Measurements from ENCODE around the gene CR1L.
"Not testable (repeated sequence)": the region's sequence is repeated elsewhere in the genome, so short reads cannot be mapped to it uniquely, and the experiment has no call there.

CR1L gene

GRCh38 chr1:207638487-207639145 is 6.3 kb upstream of the CR1L start:
- DNase-seq (ENCODE audit: low spot score); POLR2A ChIA-PET (ENCODE audit: low non-redundant PET); H3K27ac ChIP-seq: not testable (repeated sequence)
- CTCF ChIA-PET, result interaction anchor here (0.7 kb wide), 1 partner anchor 1026 kb away, joined by 4 read pairs; no protein-coding TSS in a partner anchor

- POLR2A ChIA-PET (ENCODE audit: low non-redundant PET); DNase-seq (ENCODE audit: low spot score); H3K27ac ChIP-seq: not testable (repeated sequence)
- CTCF ChIA-PET, result interaction anchor here (0.7 kb wide), 1 partner anchor 1027 kb away, joined by 4 read pairs; no protein-coding TSS in a partner anchor
Observed at GRCh38 chr1:207639362-207639761, 5.6 kb upstream of the CR1L start.

GRCh38 chr1:207644166-207644851 is 624 bp upstream of the CR1L start:
- CTCF ChIA-PET, result no interaction called here
- POLR2A ChIA-PET (ENCODE audit: low non-redundant PET), result no interaction called here
- no peak overlapping the region for H3K27ac ChIP-seq
- TF ChIP-seq CTCF (conservative IDR thresholded peaks at IDR 0.05; ENCODE audit: low read depth), result no peak
- DNase-seq (ENCODE audit: low spot score), result no peak

- ChIA-PET CTCF (interaction anchor here (0.7 kb wide), 1 partner anchor 252 kb away, joined by 5 read pairs; no protein-coding TSS in a partner anchor), POLR2A (ENCODE audit: low non-redundant PET) (no interaction called here)
- no peak for TF ChIP-seq CTCF (conservative IDR thresholded peaks at IDR 0.05; ENCODE audit: low read depth)
Observed at GRCh38 chr1:207645635-207646081, 725 bp downstream of the CR1L start.

GRCh38 chr1:207646171-207646570 is 1.2 kb downstream of the CR1L start:
- CTCF ChIA-PET, result interaction anchor here (0.7 kb wide), 1 partner anchor 252 kb away, joined by 5 read pairs; no protein-coding TSS in a partner anchor
- no peak for TF ChIP-seq CTCF (conservative IDR thresholded peaks at IDR 0.05; ENCODE audit: low read depth)
- DNase-seq (ENCODE audit: low spot score), result no peak
- H3K27ac ChIP-seq, result no peak overlapping the region
- POLR2A ChIA-PET (ENCODE audit: low non-redundant PET), result no interaction called here

More at GRCh38 chr1:207645635-207646081, 725 bp downstream of the CR1L start:
- DNase-seq (ENCODE audit: low spot score), result no peak
- H3K27ac ChIP-seq, result no peak overlapping the region

- no peak for TF ChIP-seq CTCF (conservative IDR thresholded peaks at IDR 0.05; ENCODE audit: low read depth)
- ChIA-PET CTCF (no interaction called here), POLR2A (ENCODE audit: low non-redundant PET) (no interaction called here)
- H3K27ac ChIP-seq, result no peak overlapping the region
- DNase-seq (ENCODE audit: low spot score), result no peak
Observed at GRCh38 chr1:207646944-207647579, 2.1 kb downstream of the CR1L start.

GRCh38 chr1:207647671-207648333 is 2.9 kb downstream of the CR1L start:
- TF ChIP-seq CTCF (conservative IDR thresholded peaks at IDR 0.05; ENCODE audit: low read depth), result no peak
- no peak for DNase-seq (ENCODE audit: low spot score)
- H3K27ac ChIP-seq, result no peak overlapping the region
- POLR2A ChIA-PET (ENCODE audit: low non-redundant PET), result no interaction called here
- CTCF ChIA-PET, result no interaction called here

Data from RWPE1 (cell line).